ENCODE measurements around the gene PHC3. TPM values are rescaled to one million over a fixed set of nuclear protein-coding genes. Genes with fewer than 3 reads are reported as not detected.

Gene PHC3
- total RNA-seq, 1 donor, result 36.9 TPM

DNA sequence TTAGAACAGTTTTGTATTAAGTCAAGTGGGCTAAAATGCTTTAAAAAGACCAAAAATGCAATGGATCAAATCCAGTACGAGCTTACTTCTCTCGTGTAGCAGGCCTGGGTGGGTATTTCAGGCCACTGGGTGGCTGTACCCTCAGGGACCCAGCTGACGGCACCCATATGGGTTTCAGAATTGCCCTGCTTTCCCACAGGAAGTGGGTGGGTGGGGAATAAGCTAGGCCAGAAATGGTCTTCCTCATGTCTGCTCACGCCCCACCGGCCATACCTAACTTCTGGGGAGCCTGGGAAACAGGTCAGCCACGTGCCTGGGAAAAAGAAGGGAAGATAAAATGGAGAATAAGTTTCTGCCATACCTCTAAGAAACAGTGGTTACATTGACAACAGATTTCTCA lies 123.4 kb downstream of the PHC3 start:
- DNase-seq (ENCODE audit: insufficient read length, low spot score, missing footprints), result no peak
- H3K79me2 ChIP-seq (ENCODE audit: insufficient read depth, low read length), result no peaks in the 10 kb centered on the region
- TF ChIP-seq, protein P1, sequence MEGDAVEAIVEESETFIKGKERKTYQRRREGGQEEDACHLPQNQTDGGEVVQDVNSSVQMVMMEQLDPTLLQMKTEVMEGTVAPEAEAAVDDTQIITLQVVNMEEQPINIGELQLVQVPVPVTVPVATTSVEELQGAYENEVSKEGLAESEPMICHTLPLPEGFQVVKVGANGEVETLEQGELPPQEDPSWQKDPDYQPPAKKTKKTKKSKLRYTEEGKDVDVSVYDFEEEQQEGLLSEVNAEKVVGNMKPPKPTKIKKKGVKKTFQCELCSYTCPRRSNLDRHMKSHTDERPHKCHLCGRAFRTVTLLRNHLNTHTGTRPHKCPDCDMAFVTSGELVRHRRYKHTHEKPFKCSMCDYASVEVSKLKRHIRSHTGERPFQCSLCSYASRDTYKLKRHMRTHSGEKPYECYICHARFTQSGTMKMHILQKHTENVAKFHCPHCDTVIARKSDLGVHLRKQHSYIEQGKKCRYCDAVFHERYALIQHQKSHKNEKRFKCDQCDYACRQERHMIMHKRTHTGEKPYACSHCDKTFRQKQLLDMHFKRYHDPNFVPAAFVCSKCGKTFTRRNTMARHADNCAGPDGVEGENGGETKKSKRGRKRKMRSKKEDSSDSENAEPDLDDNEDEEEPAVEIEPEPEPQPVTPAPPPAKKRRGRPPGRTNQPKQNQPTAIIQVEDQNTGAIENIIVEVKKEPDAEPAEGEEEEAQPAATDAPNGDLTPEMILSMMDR (IDR thresholded peaks at IDR 0.05; ENCODE audit: extremely low read depth, low read depth, low read length), result no peak
- no peaks in the 10 kb centered on the region for H3K36me3 ChIP-seq (ENCODE audit: insufficient read depth, low read length)
- H2AFZ ChIP-seq (ENCODE audit: low read length), result no peak overlapping the region
- no peaks in the 10 kb centered on the region for H4K20me1 ChIP-seq (ENCODE audit: insufficient read depth, low read length)
- no peaks in the 10 kb centered on the region for H3K4me1 ChIP-seq (ENCODE audit: insufficient read depth, low read length)
- H3K27me3 ChIP-seq (ENCODE audit: insufficient read depth, low read length), result no peaks in the 10 kb centered on the region
- H3K4me2 ChIP-seq (ENCODE audit: insufficient read depth, low read length), result no peak overlapping the region
- no peak overlapping the region for H3K4me3 ChIP-seq (ENCODE audit: insufficient read depth, low read length)
- H3K9me3 ChIP-seq (ENCODE audit: low read depth, low read length), result no peaks in the 10 kb centered on the region
- H3K27ac ChIP-seq (ENCODE audit: low read depth, low read length), result no peak overlapping the region

DNA sequence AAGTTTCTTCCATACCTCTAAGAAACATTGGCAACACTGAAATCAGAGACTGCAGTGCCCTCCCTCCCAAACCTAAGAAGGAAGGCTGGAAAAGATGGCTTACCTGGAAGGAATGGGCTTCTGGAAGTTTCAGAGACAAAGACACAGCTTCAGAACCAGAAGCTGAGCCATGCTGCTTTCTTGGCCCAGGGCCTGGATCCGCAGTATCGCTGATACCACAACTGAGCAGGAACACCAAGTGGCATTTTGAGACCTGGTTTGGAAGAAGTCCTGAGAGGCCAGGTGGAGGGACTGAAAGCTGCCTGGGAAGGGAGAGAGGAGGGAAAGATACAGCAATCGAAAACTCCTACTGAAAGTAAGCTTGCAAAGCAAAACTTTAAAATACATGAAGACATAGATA lies 124.0 kb downstream of the PHC3 start:
- no peak overlapping the region for H3K4me3 ChIP-seq (ENCODE audit: insufficient read depth, low read length)
- no peak overlapping the region for H3K4me2 ChIP-seq (ENCODE audit: insufficient read depth, low read length)
- no peaks in the 10 kb centered on the region for H3K4me1 ChIP-seq (ENCODE audit: insufficient read depth, low read length)
- H3K27me3 ChIP-seq (ENCODE audit: insufficient read depth, low read length), result no peaks in the 10 kb centered on the region
- H3K27ac ChIP-seq (ENCODE audit: low read depth, low read length), result no peak overlapping the region
- no peaks in the 10 kb centered on the region for H3K79me2 ChIP-seq (ENCODE audit: insufficient read depth, low read length)
- H2AFZ ChIP-seq (ENCODE audit: low read length), result peak overlapping the region; percentile 24
- H3K36me3 ChIP-seq (ENCODE audit: insufficient read depth, low read length), result no peaks in the 10 kb centered on the region
- no peak for DNase-seq (ENCODE audit: insufficient read length, low spot score, missing footprints)
- no peaks in the 10 kb centered on the region for H4K20me1 ChIP-seq (ENCODE audit: insufficient read depth, low read length)
- H3K9me3 ChIP-seq (ENCODE audit: low read depth, low read length), result no peaks in the 10 kb centered on the region
- TF ChIP-seq, protein P1 (IDR thresholded peaks at IDR 0.05; ENCODE audit: extremely low read depth, low read depth, low read length), result no peak

DNA sequence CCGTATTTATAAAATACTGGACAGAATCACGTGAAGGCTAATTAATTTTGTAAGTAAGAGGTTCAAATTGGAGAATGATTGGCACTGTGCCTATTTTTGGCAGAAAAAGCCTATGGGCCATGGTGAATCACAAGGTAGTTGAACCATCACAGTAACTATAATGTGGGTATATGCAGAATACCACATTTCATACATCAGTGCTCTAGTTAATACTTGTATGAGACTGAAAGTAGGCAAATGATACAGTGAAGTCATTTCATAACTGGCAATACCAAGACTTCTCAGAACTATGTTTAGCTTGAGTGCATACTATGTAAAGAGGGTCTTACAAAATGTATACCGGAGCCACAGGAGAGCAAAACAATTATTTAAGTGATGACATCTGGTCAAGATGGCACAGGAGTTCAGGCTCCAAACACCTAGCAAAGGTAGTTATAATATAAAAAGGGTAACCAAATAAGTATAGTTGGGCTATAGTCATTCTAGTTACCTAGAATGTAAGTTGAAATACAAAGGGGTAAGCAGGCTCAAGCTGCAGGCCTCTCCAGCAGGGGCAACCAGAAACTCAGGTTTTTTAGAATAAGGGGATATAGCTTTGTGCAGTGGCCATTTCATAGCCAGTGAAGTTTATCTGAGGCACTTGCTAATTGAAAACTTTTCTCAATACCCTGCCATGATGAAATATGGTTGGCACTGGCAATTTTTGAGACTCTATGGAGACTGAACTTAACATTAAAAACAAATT lies 124.7 kb downstream of the PHC3 start:
- no peak overlapping the region for H3K27ac ChIP-seq (ENCODE audit: low read depth, low read length)
- no peaks in the 10 kb centered on the region for H3K9me3 ChIP-seq (ENCODE audit: low read depth, low read length)
- DNase-seq (ENCODE audit: insufficient read length, low spot score, missing footprints), result no peak
- H3K4me2 ChIP-seq (ENCODE audit: insufficient read depth, low read length), result no peak overlapping the region
- no peaks in the 10 kb centered on the region for H4K20me1 ChIP-seq (ENCODE audit: insufficient read depth, low read length)
- TF ChIP-seq, protein P1 (IDR thresholded peaks at IDR 0.05; ENCODE audit: extremely low read depth, low read depth, low read length), result no peak
- no peaks in the 10 kb centered on the region for H3K36me3 ChIP-seq (ENCODE audit: insufficient read depth, low read length)
- H3K4me1 ChIP-seq (ENCODE audit: insufficient read depth, low read length), result no peaks in the 10 kb centered on the region
- H2AFZ ChIP-seq (ENCODE audit: low read length), result no peak overlapping the region
- no peak overlapping the region for H3K4me3 ChIP-seq (ENCODE audit: insufficient read depth, low read length)
- no peaks in the 10 kb centered on the region for H3K27me3 ChIP-seq (ENCODE audit: insufficient read depth, low read length)
- no peaks in the 10 kb centered on the region for H3K79me2 ChIP-seq (ENCODE audit: insufficient read depth, low read length)

DNA sequence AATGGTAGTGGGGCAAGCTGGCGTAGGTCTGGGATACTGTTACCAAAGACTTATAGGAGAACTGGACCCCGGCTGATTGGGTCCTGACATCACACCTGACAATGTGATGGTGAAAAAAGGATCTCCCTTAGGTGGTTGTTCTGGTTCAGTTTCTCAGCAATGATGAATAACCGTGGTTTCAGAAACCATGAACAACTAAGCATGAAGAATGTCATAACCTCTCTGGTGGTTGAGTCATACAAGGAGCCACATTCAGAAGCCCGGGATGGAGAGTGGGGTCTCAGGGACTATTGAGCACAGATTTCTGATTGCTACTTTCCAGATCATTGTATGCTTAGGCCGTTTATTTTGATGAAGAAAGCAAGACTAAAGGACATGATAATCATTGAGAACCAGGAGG lies 126.3 kb downstream of the PHC3 start:
- H3K79me2 ChIP-seq (ENCODE audit: insufficient read depth, low read length), result no peaks in the 10 kb centered on the region
- H2AFZ ChIP-seq (ENCODE audit: low read length), result no peak overlapping the region
- no peaks in the 10 kb centered on the region for H3K4me1 ChIP-seq (ENCODE audit: insufficient read depth, low read length)
- peak; percentile 81 for DNase-seq (ENCODE audit: insufficient read length, low spot score, missing footprints)
- no peak overlapping the region for H3K27ac ChIP-seq (ENCODE audit: low read depth, low read length)
- no peaks in the 10 kb centered on the region for H3K36me3 ChIP-seq (ENCODE audit: insufficient read depth, low read length)
- TF ChIP-seq, protein P1 (IDR thresholded peaks at IDR 0.05; ENCODE audit: extremely low read depth, low read depth, low read length), result no peak
- no peak overlapping the region for H3K4me2 ChIP-seq (ENCODE audit: insufficient read depth, low read length)
- no peaks in the 10 kb centered on the region for H3K9me3 ChIP-seq (ENCODE audit: low read depth, low read length)
- H4K20me1 ChIP-seq (ENCODE audit: insufficient read depth, low read length), result no peaks in the 10 kb centered on the region
- no peaks in the 10 kb centered on the region for H3K27me3 ChIP-seq (ENCODE audit: insufficient read depth, low read length)
- no peak overlapping the region for H3K4me3 ChIP-seq (ENCODE audit: insufficient read depth, low read length)
